ENCODE data around the gene HS2ST1.

DNA sequence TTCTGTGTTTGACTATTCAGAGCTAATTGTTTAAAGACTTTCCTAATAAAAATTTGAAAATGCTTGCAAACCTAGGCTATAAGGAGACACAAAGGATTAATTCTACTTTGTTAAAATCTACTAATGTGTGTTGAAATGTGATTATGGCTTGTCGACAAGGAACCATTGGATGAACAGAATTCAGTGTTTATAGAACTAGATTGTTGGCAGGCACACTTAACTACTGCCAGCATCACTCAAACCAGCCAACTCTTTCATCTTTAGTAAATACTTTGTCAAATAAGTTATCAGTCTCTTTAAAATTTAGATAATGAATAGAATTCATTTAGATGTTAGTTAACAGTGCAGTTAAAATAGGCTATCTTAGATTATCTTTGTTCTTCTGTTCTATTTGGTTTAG lies 27.6 kb downstream of the HS2ST1 start:
- TF ChIP-seq GLIS3 (CRISPR knock-in tag; IDR thresholded peaks at IDR 0.05) (no peak), TCF4 (CRISPR knock-in tag; IDR thresholded peaks at IDR 0.05; ENCODE audit: borderline replicate concordance) (no peak), ZNF8 (CRISPR knock-in tag; IDR thresholded peaks at IDR 0.05) (no peak), TOX (CRISPR knock-in tag; IDR thresholded peaks at IDR 0.05; ENCODE audit: borderline replicate concordance) (no peak), ZFP30 (CRISPR knock-in tag; IDR thresholded peaks at IDR 0.05) (no peak), SNAI2 (CRISPR knock-in tag; IDR thresholded peaks at IDR 0.05) (no peak), ZNF565 (CRISPR knock-in tag; conservative IDR thresholded peaks at IDR 0.05; ENCODE audit: low read depth) (no peak)
- TF ChIP-seq, protein P1, sequence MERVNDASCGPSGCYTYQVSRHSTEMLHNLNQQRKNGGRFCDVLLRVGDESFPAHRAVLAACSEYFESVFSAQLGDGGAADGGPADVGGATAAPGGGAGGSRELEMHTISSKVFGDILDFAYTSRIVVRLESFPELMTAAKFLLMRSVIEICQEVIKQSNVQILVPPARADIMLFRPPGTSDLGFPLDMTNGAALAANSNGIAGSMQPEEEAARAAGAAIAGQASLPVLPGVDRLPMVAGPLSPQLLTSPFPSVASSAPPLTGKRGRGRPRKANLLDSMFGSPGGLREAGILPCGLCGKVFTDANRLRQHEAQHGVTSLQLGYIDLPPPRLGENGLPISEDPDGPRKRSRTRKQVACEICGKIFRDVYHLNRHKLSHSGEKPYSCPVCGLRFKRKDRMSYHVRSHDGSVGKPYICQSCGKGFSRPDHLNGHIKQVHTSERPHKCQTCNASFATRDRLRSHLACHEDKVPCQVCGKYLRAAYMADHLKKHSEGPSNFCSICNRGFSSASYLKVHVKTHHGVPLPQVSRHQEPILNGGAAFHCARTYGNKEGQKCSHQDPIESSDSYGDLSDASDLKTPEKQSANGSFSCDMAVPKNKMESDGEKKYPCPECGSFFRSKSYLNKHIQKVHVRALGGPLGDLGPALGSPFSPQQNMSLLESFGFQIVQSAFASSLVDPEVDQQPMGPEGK (CRISPR knock-in tag; IDR thresholded peaks at IDR 0.05; ENCODE audit: borderline replicate concordance), result no peak
- TF ChIP-seq, protein P2, sequence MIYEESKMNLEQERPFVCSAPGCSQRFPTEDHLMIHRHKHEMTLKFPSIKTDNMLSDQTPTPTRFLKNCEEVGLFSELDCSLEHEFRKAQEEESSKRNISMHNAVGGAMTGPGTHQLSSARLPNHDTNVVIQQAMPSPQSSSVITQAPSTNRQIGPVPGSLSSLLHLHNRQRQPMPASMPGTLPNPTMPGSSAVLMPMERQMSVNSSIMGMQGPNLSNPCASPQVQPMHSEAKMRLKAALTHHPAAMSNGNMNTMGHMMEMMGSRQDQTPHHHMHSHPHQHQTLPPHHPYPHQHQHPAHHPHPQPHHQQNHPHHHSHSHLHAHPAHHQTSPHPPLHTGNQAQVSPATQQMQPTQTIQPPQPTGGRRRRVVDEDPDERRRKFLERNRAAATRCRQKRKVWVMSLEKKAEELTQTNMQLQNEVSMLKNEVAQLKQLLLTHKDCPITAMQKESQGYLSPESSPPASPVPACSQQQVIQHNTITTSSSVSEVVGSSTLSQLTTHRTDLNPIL (CRISPR knock-in tag; IDR thresholded peaks at IDR 0.05; ENCODE audit: low read depth), result no peak

All from SK-N-SH treated with all-trans-retinoic acid at 6 μM for 48 hours (cell line).